HEK293 (cell line): ENCODE results near the gene LGR5.

ENCODE experiments used
- HOXD13 ChIP-seq: sonication (generic); formaldehyde crosslinking; IDR thresholded peaks from 2 replicates; pipeline ENCODE4 v1.8.0; 2022; ENCODE audit warnings: missing genetic modification reagents, borderline replicate concordance
- SCRT1 ChIP-seq: fragments of 450-650 bp; formaldehyde crosslinking; IDR thresholded peaks from 2 replicates; pipeline ENCODE4 v1.5.1; 2016; ENCODE audit warnings: missing biosample characterization, missing genetic modification characterization, borderline replicate concordance
- TCF7L2 ChIP-seq: IDR thresholded peaks from 2 replicates; pipeline ENCODE4 v1.6.1; 2011; ENCODE audit warnings: low read depth, mild to moderate bottlenecking, inconsistent platforms, low read length, moderate library complexity, borderline replicate concordance
- TRIM28 ChIP-seq: IDR thresholded peaks from 2 replicates; pipeline ENCODE4 v1.6.1; 2011; ENCODE audit warnings: low read length, control low read depth, borderline replicate concordance
- ZBTB17 ChIP-seq: fragments of 450-650 bp; formaldehyde crosslinking; IDR thresholded peaks from 2 replicates; pipeline ENCODE4 v1.5.1; 2016; ENCODE audit warnings: missing biosample characterization, missing genetic modification characterization
- ZBTB48 ChIP-seq: fragments of 450-650 bp; formaldehyde crosslinking; IDR thresholded peaks from 2 replicates; pipeline ENCODE4 v1.5.1; 2016; ENCODE audit warnings: missing biosample characterization, missing genetic modification characterization
- ZFP3 ChIP-seq: fragments of 450-650 bp; formaldehyde crosslinking; IDR thresholded peaks from 2 replicates; pipeline ENCODE4 v1.5.1; 2016; ENCODE audit warnings: low read depth, missing biosample characterization, missing genetic modification characterization
- ZNF174 ChIP-seq: fragments of 450-650 bp; formaldehyde crosslinking; IDR thresholded peaks from 2 replicates; pipeline ENCODE4 v1.5.0; 2017; ENCODE audit warnings: missing biosample characterization, mild to moderate bottlenecking, missing genetic modification characterization
- ZNF211 ChIP-seq: fragments of 450-650 bp; formaldehyde crosslinking; IDR thresholded peaks from 2 replicates; pipeline ENCODE4 v1.5.1; 2016; ENCODE audit warnings: low read depth, missing biosample characterization, missing genetic modification characterization
- ZNF221 ChIP-seq: fragments of 450-650 bp; formaldehyde crosslinking; IDR thresholded peaks from 2 replicates; pipeline ENCODE4 v1.5.1; 2017; ENCODE audit warnings: missing biosample characterization, missing genetic modification characterization, borderline replicate concordance
- ZNF248 ChIP-seq: fragments of 450-650 bp; formaldehyde crosslinking; IDR thresholded peaks from 2 replicates; pipeline ENCODE4 v1.5.1; 2017; ENCODE audit warnings: missing biosample characterization, missing genetic modification characterization
- ZNF37A ChIP-seq: fragments of 450-650 bp; IDR thresholded peaks from 2 replicates; pipeline ENCODE4 v1.5.1; 2018; ENCODE audit warnings: missing biosample characterization, missing genetic modification characterization
- ZNF423 ChIP-seq: fragments of 450-650 bp; formaldehyde crosslinking; IDR thresholded peaks from 2 replicates; pipeline ENCODE4 v1.5.1; 2016; ENCODE audit warnings: missing biosample characterization, missing genetic modification characterization
- ZNF473 ChIP-seq: fragments of 450-650 bp; formaldehyde crosslinking; IDR thresholded peaks from 2 replicates; pipeline ENCODE4 v1.5.1; 2017; ENCODE audit warnings: missing biosample characterization, missing genetic modification characterization
- ZNF654 ChIP-seq: fragments of 450-650 bp; formaldehyde crosslinking; IDR thresholded peaks from 2 replicates; pipeline ENCODE4 v1.5.1; 2016; ENCODE audit warnings: low read depth, missing biosample characterization, missing genetic modification characterization
- ZNF768 ChIP-seq: fragments of 450-650 bp; formaldehyde crosslinking; IDR thresholded peaks from 2 replicates; pipeline ENCODE4 v1.5.1; 2018; ENCODE audit warnings: missing biosample characterization, mild to moderate bottlenecking, missing genetic modification characterization
- TF ChIP-seq, protein P1 (sequence below): fragments of 450-650 bp; formaldehyde crosslinking; IDR thresholded peaks from 2 replicates; pipeline ENCODE4 v1.5.1; 2016; ENCODE audit warnings: missing biosample characterization, missing genetic modification characterization
- TF ChIP-seq, protein P2 (sequence below): fragments of 450-650 bp; formaldehyde crosslinking; IDR thresholded peaks from 2 replicates; pipeline ENCODE4 v1.5.1; 2016; ENCODE audit warnings: missing biosample characterization, missing genetic modification characterization
- TF ChIP-seq, protein P3 (sequence below): fragments of 450-650 bp; formaldehyde crosslinking; IDR thresholded peaks from 2 replicates; pipeline ENCODE4 v1.5.1; 2017; ENCODE audit warnings: missing biosample characterization, missing genetic modification characterization
- TF ChIP-seq, protein P4 (sequence below): fragments of 450-650 bp; IDR thresholded peaks from 2 replicates; pipeline ENCODE4 v1.5.1; 2018; ENCODE audit warnings: missing biosample characterization, missing genetic modification characterization
- TF ChIP-seq, protein P5 (sequence below): fragments of 450-650 bp; formaldehyde crosslinking; IDR thresholded peaks from 2 replicates; pipeline ENCODE4 v1.5.1; 2016; ENCODE audit warnings: missing biosample characterization, missing genetic modification characterization, low read depth
- TF ChIP-seq, protein P6 (sequence below): fragments of 450-650 bp; formaldehyde crosslinking; IDR thresholded peaks from 2 replicates; pipeline ENCODE4 v1.5.1; 2016; ENCODE audit warnings: missing biosample characterization, missing genetic modification characterization, borderline replicate concordance
- TF ChIP-seq, protein P7 (sequence below): fragments of 450-650 bp; formaldehyde crosslinking; IDR thresholded peaks from 2 replicates; pipeline ENCODE4 v1.5.1; 2016; ENCODE audit warnings: missing biosample characterization, missing genetic modification characterization
- TF ChIP-seq, protein P8 (sequence below): fragments of 450-650 bp; formaldehyde crosslinking; optimal IDR thresholded peaks from 2 replicates; pipeline ENCODE3; 2016; ENCODE audit warnings: missing biosample characterization, mild to moderate bottlenecking, missing genetic modification characterization

LGR5 gene

DNA sequence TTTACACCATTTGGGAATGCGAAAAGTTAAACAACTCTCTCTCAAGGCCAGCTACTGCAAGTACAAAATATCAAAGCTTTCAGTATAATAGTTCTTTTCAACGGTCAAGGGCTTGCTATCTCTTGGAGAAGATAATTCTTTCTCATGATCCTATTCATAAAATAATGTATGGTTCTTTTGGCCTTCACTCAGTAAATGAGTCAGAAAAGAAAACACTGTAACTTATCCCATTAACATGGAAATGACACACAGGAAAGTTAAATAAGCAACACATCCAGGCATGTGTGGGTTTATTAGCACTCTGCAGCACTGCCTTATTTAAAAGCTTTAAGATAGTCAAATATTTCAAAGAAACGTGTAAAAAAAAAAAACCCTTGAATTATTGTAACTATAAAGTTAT is 187.2 kb downstream of the LGR5 start (continued):
- TF ChIP-seq, protein P1, sequence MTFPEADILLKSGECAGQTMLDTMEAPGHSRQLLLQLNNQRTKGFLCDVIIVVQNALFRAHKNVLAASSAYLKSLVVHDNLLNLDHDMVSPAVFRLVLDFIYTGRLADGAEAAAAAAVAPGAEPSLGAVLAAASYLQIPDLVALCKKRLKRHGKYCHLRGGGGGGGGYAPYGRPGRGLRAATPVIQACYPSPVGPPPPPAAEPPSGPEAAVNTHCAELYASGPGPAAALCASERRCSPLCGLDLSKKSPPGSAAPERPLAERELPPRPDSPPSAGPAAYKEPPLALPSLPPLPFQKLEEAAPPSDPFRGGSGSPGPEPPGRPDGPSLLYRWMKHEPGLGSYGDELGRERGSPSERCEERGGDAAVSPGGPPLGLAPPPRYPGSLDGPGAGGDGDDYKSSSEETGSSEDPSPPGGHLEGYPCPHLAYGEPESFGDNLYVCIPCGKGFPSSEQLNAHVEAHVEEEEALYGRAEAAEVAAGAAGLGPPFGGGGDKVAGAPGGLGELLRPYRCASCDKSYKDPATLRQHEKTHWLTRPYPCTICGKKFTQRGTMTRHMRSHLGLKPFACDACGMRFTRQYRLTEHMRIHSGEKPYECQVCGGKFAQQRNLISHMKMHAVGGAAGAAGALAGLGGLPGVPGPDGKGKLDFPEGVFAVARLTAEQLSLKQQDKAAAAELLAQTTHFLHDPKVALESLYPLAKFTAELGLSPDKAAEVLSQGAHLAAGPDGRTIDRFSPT (tag by site-specific recombination), result peak; percentile 57; the same call in 1 of the 2 replicates
- TF ChIP-seq ZNF423 (tag by site-specific recombination) (no peak), ZNF211 (no peak), TRIM28 (no peak), SCRT1 (tag by site-specific recombination) (no peak), ZNF174 (tag by site-specific recombination) (no peak), ZNF248 (tag by site-specific recombination) (no peak), ZNF768 (tag by site-specific recombination) (no peak), ZNF221 (tag by site-specific recombination) (no peak), HOXD13 (CRISPR knock-in tag) (no peak), ZNF473 (tag by site-specific recombination) (no peak), ZBTB17 (no peak), ZFP3 (tag by site-specific recombination) (no peak), TCF7L2 (no peak), ZNF654 (tag by site-specific recombination) (no peak), ZNF37A (tag by site-specific recombination) (no peak), ZBTB48 (tag by site-specific recombination) (no peak)
- TF ChIP-seq, protein P2, sequence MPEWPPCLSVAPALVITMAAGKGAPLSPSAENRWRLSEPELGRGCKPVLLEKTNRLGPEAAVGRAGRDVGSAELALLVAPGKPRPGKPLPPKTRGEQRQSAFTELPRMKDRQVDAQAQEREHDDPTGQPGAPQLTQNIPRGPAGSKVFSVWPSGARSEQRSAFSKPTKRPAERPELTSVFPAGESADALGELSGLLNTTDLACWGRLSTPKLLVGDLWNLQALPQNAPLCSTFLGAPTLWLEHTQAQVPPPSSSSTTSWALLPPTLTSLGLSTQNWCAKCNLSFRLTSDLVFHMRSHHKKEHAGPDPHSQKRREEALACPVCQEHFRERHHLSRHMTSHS (tag by site-specific recombination), result no peak
- TF ChIP-seq, protein P3, sequence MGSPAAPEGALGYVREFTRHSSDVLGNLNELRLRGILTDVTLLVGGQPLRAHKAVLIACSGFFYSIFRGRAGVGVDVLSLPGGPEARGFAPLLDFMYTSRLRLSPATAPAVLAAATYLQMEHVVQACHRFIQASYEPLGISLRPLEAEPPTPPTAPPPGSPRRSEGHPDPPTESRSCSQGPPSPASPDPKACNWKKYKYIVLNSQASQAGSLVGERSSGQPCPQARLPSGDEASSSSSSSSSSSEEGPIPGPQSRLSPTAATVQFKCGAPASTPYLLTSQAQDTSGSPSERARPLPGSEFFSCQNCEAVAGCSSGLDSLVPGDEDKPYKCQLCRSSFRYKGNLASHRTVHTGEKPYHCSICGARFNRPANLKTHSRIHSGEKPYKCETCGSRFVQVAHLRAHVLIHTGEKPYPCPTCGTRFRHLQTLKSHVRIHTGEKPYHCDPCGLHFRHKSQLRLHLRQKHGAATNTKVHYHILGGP, result no peak
- TF ChIP-seq, protein P4, sequence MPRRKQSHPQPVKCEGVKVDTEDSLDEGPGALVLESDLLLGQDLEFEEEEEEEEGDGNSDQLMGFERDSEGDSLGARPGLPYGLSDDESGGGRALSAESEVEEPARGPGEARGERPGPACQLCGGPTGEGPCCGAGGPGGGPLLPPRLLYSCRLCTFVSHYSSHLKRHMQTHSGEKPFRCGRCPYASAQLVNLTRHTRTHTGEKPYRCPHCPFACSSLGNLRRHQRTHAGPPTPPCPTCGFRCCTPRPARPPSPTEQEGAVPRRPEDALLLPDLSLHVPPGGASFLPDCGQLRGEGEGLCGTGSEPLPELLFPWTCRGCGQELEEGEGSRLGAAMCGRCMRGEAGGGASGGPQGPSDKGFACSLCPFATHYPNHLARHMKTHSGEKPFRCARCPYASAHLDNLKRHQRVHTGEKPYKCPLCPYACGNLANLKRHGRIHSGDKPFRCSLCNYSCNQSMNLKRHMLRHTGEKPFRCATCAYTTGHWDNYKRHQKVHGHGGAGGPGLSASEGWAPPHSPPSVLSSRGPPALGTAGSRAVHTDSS, result no peak
- TF ChIP-seq, protein P5, sequence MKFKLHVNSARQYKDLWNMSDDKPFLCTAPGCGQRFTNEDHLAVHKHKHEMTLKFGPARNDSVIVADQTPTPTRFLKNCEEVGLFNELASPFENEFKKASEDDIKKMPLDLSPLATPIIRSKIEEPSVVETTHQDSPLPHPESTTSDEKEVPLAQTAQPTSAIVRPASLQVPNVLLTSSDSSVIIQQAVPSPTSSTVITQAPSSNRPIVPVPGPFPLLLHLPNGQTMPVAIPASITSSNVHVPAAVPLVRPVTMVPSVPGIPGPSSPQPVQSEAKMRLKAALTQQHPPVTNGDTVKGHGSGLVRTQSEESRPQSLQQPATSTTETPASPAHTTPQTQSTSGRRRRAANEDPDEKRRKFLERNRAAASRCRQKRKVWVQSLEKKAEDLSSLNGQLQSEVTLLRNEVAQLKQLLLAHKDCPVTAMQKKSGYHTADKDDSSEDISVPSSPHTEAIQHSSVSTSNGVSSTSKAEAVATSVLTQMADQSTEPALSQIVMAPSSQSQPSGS, result 0 out of 2 replicates have a peak, but pooled peaks have one; percentile 14
- TF ChIP-seq, protein P6, sequence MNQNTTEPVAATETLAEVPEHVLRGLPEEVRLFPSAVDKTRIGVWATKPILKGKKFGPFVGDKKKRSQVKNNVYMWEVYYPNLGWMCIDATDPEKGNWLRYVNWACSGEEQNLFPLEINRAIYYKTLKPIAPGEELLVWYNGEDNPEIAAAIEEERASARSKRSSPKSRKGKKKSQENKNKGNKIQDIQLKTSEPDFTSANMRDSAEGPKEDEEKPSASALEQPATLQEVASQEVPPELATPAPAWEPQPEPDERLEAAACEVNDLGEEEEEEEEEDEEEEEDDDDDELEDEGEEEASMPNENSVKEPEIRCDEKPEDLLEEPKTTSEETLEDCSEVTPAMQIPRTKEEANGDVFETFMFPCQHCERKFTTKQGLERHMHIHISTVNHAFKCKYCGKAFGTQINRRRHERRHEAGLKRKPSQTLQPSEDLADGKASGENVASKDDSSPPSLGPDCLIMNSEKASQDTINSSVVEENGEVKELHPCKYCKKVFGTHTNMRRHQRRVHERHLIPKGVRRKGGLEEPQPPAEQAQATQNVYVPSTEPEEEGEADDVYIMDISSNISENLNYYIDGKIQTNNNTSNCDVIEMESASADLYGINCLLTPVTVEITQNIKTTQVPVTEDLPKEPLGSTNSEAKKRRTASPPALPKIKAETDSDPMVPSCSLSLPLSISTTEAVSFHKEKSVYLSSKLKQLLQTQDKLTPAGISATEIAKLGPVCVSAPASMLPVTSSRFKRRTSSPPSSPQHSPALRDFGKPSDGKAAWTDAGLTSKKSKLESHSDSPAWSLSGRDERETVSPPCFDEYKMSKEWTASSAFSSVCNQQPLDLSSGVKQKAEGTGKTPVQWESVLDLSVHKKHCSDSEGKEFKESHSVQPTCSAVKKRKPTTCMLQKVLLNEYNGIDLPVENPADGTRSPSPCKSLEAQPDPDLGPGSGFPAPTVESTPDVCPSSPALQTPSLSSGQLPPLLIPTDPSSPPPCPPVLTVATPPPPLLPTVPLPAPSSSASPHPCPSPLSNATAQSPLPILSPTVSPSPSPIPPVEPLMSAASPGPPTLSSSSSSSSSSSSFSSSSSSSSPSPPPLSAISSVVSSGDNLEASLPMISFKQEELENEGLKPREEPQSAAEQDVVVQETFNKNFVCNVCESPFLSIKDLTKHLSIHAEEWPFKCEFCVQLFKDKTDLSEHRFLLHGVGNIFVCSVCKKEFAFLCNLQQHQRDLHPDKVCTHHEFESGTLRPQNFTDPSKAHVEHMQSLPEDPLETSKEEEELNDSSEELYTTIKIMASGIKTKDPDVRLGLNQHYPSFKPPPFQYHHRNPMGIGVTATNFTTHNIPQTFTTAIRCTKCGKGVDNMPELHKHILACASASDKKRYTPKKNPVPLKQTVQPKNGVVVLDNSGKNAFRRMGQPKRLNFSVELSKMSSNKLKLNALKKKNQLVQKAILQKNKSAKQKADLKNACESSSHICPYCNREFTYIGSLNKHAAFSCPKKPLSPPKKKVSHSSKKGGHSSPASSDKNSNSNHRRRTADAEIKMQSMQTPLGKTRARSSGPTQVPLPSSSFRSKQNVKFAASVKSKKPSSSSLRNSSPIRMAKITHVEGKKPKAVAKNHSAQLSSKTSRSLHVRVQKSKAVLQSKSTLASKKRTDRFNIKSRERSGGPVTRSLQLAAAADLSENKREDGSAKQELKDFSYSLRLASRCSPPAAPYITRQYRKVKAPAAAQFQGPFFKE (tag by site-specific recombination), result no peak
- TF ChIP-seq, protein P7, sequence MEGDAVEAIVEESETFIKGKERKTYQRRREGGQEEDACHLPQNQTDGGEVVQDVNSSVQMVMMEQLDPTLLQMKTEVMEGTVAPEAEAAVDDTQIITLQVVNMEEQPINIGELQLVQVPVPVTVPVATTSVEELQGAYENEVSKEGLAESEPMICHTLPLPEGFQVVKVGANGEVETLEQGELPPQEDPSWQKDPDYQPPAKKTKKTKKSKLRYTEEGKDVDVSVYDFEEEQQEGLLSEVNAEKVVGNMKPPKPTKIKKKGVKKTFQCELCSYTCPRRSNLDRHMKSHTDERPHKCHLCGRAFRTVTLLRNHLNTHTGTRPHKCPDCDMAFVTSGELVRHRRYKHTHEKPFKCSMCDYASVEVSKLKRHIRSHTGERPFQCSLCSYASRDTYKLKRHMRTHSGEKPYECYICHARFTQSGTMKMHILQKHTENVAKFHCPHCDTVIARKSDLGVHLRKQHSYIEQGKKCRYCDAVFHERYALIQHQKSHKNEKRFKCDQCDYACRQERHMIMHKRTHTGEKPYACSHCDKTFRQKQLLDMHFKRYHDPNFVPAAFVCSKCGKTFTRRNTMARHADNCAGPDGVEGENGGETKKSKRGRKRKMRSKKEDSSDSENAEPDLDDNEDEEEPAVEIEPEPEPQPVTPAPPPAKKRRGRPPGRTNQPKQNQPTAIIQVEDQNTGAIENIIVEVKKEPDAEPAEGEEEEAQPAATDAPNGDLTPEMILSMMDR (tag by site-specific recombination), result no peak
- TF ChIP-seq, protein P8, sequence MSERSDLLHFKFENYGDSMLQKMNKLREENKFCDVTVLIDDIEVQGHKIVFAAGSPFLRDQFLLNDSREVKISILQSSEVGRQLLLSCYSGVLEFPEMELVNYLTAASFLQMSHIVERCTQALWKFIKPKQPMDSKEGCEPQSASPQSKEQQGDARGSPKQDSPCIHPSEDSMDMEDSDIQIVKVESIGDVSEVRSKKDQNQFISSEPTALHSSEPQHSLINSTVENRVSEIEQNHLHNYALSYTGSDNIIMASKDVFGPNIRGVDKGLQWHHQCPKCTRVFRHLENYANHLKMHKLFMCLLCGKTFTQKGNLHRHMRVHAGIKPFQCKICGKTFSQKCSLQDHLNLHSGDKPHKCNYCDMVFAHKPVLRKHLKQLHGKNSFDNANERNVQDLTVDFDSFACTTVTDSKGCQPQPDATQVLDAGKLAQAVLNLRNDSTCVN (tag by site-specific recombination), result no peak
